Measurements from ENCODE around the gene FLCN.

The FLCN gene

DNA sequence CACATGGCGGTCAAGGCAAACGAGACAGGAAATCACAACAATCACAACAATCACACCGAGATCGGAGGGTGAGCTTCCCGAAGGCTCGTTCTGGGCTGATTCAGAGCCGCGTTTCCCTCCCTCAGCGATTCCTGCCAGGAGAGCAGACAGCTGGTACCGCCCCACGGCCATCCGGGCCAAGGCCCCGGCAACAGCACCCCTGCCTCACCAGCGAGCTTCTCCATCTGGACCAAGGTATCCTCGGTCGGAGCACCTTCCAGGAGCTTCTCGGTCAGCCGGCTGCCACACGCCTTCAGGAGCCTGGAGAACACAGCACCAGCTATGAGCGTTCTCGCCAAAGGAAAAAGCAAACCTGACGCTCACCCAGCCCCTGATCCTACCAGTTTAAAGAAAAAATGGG is 15.6 kb downstream of the FLCN start:
- Histone ChIP-seq H3K27me3 (ENCODE audit: insufficient read depth, poor library complexity, severe bottlenecking) (no peaks in the 10 kb centered on the region), H3K27ac (replicated peaks) (no peak overlapping the region), H3K4me3 (replicated peaks; ENCODE audit: insufficient read depth, low read length) (no peak overlapping the region)
- TF ChIP-seq, protein P1, sequence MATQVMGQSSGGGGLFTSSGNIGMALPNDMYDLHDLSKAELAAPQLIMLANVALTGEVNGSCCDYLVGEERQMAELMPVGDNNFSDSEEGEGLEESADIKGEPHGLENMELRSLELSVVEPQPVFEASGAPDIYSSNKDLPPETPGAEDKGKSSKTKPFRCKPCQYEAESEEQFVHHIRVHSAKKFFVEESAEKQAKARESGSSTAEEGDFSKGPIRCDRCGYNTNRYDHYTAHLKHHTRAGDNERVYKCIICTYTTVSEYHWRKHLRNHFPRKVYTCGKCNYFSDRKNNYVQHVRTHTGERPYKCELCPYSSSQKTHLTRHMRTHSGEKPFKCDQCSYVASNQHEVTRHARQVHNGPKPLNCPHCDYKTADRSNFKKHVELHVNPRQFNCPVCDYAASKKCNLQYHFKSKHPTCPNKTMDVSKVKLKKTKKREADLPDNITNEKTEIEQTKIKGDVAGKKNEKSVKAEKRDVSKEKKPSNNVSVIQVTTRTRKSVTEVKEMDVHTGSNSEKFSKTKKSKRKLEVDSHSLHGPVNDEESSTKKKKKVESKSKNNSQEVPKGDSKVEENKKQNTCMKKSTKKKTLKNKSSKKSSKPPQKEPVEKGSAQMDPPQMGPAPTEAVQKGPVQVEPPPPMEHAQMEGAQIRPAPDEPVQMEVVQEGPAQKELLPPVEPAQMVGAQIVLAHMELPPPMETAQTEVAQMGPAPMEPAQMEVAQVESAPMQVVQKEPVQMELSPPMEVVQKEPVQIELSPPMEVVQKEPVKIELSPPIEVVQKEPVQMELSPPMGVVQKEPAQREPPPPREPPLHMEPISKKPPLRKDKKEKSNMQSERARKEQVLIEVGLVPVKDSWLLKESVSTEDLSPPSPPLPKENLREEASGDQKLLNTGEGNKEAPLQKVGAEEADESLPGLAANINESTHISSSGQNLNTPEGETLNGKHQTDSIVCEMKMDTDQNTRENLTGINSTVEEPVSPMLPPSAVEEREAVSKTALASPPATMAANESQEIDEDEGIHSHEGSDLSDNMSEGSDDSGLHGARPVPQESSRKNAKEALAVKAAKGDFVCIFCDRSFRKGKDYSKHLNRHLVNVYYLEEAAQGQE (IDR thresholded peaks at IDR 0.05; ENCODE audit: insufficient replicate concordance, low read depth), result no peak
- TF ChIP-seq, protein P2, sequence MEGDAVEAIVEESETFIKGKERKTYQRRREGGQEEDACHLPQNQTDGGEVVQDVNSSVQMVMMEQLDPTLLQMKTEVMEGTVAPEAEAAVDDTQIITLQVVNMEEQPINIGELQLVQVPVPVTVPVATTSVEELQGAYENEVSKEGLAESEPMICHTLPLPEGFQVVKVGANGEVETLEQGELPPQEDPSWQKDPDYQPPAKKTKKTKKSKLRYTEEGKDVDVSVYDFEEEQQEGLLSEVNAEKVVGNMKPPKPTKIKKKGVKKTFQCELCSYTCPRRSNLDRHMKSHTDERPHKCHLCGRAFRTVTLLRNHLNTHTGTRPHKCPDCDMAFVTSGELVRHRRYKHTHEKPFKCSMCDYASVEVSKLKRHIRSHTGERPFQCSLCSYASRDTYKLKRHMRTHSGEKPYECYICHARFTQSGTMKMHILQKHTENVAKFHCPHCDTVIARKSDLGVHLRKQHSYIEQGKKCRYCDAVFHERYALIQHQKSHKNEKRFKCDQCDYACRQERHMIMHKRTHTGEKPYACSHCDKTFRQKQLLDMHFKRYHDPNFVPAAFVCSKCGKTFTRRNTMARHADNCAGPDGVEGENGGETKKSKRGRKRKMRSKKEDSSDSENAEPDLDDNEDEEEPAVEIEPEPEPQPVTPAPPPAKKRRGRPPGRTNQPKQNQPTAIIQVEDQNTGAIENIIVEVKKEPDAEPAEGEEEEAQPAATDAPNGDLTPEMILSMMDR (IDR thresholded peaks at IDR 0.05; ENCODE audit: insufficient read depth, low read length), result no peak
- no peak for TF ChIP-seq SPI1 (IDR thresholded peaks at IDR 0.05; ENCODE audit: borderline replicate concordance, low read depth)
- TF ChIP-seq GABPA (IDR thresholded peaks at IDR 0.05; ENCODE audit: low read depth), result no peak
- no peak for TF ChIP-seq POLR2AphosphoS5 (IDR thresholded peaks at IDR 0.05; ENCODE audit: low read depth)
- DNase-seq (ENCODE audit: low read depth in 1 of 2, low spot score in 1 of 2), result no peak

DNA sequence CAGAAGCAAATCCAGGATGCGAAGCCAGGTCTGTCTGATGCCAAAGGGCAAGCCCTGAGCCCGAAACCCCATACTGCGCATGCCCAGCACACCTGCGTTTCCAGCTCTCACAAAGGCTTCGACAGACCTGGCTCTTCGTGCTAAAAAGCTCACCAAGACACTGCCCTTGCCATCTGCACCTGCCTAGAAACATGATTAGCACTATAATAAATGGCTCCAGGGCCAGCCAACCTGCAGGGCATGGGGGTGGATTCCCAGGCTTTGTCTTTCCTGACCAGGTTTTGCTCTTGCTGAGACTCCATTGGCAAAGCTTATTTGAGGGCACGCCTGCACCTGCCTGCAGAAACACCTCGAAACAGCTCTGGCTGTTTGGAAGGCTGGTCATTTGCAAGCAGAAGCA is 16.4 kb downstream of the FLCN start:
- DNase-seq (ENCODE audit: low read depth in 1 of 2, low spot score in 1 of 2), result no peak
- H3K4me3 ChIP-seq (replicated peaks; ENCODE audit: insufficient read depth, low read length), result no peak overlapping the region
- H3K27me3 ChIP-seq (ENCODE audit: insufficient read depth, poor library complexity, severe bottlenecking), result no peaks in the 10 kb centered on the region
- H3K27ac ChIP-seq (replicated peaks), result no peak overlapping the region
- TF ChIP-seq GABPA (IDR thresholded peaks at IDR 0.05; ENCODE audit: low read depth) (no peak), SPI1 (IDR thresholded peaks at IDR 0.05; ENCODE audit: borderline replicate concordance, low read depth) (no peak), POLR2AphosphoS5 (IDR thresholded peaks at IDR 0.05; ENCODE audit: low read depth) (no peak)
- TF ChIP-seq, protein P1 (IDR thresholded peaks at IDR 0.05; ENCODE audit: insufficient replicate concordance, low read depth), result no peak
- TF ChIP-seq, protein P2 (IDR thresholded peaks at IDR 0.05; ENCODE audit: insufficient read depth, low read length), result no peak

DNA sequence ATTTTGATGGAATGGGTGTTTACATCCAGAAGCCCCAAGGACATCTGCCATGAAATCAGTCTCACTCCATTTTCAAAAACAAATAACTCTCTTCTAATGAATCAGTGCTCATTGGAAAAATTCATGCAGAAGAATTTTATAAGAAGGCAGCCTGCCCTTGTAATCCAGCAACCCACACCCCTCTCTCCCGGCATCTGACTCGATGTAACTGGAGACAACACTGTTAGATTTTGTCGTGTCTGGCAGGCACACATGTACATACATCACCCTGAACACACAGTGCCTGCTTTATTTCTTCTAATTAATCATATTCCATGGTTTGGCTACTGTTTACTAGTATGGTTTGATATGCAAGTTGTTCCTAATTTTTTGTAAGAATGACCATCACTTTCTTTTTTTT is 19.0 kb downstream of the FLCN start:
- Histone ChIP-seq H3K27ac (replicated peaks) (no peak overlapping the region), H3K27me3 (ENCODE audit: insufficient read depth, poor library complexity, severe bottlenecking) (no peaks in the 10 kb centered on the region)
- TF ChIP-seq GABPA (IDR thresholded peaks at IDR 0.05; ENCODE audit: low read depth) (no peak), POLR2AphosphoS5 (IDR thresholded peaks at IDR 0.05; ENCODE audit: low read depth) (no peak), SPI1 (IDR thresholded peaks at IDR 0.05; ENCODE audit: borderline replicate concordance, low read depth) (no peak)
- TF ChIP-seq, protein P1 (IDR thresholded peaks at IDR 0.05; ENCODE audit: insufficient replicate concordance, low read depth), result no peak
- TF ChIP-seq, protein P2 (IDR thresholded peaks at IDR 0.05; ENCODE audit: insufficient read depth, low read length), result no peak

More for the DNA sequence above, 19.0 kb downstream of the FLCN start:
- no peak for DNase-seq (ENCODE audit: low read depth in 1 of 2, low spot score in 1 of 2)
- no peak overlapping the region for H3K4me3 ChIP-seq (replicated peaks; ENCODE audit: insufficient read depth, low read length)
